Activated CD4-positive, alpha-beta T cell treated with anti-CD3 and anti-CD28 coated beads, Interleukin-2, amount 50 U/mL, for 1 hour (primary cell): Measurements from ENCODE around the gene ERBB4.
"Not testable (repeated sequence)": the region's sequence is repeated elsewhere in the genome, so short reads cannot be mapped to it uniquely, and the experiment has no call there.

Source experiments
- DNase-seq: peaks from one replicate; pipeline ENCODE4 v3.0.0-alpha.2; 2020

Gene ERBB4

GRCh38 chr2:212133337-212133736, 405.3 kb downstream of the ERBB4 start:
- DNase-seq, result no peak

- DNase-seq, result no peak
Observed at GRCh38 chr2:212124598-212124997, 414.0 kb downstream of the ERBB4 start.

- DNase-seq, result no peak
Observed at GRCh38 chr2:212119591-212119990, 419.0 kb downstream of the ERBB4 start.

- no peak for DNase-seq
Observed at GRCh38 chr2:212117926-212118325, 420.7 kb downstream of the ERBB4 start.

GRCh38 chr2:212114489-212114888, 424.1 kb downstream of the ERBB4 start:
- no peak for DNase-seq

- DNase-seq, result no peak
Observed at GRCh38 chr2:212112401-212112800, 426.2 kb downstream of the ERBB4 start.

GRCh38 chr2:212109792-212110680, 428.6 kb downstream of the ERBB4 start:
- no peak for DNase-seq

- DNase-seq, result no peak
Observed at GRCh38 chr2:212109217-212109616, 429.4 kb downstream of the ERBB4 start.

- no peak for DNase-seq
Observed at GRCh38 chr2:212107989-212108388, 430.6 kb downstream of the ERBB4 start.

GRCh38 chr2:212107014-212107413, 431.6 kb downstream of the ERBB4 start:
- no peak for DNase-seq

- DNase-seq, result not testable (repeated sequence)
Observed at GRCh38 chr2:212106536-212106935, 432.1 kb downstream of the ERBB4 start.

- no peak for DNase-seq
Observed at GRCh38 chr2:212099658-212100057, 438.9 kb downstream of the ERBB4 start.

GRCh38 chr2:212098966-212099365, 439.6 kb downstream of the ERBB4 start:
- no peak for DNase-seq

GRCh38 chr2:212097001-212097400, 441.6 kb downstream of the ERBB4 start:
- DNase-seq, result no peak

GRCh38 chr2:212089873-212090272, 448.7 kb downstream of the ERBB4 start:
- no peak for DNase-seq

GRCh38 chr2:212088353-212088752, 450.2 kb downstream of the ERBB4 start:
- no peak for DNase-seq

- no peak for DNase-seq
Observed at GRCh38 chr2:212083492-212083891, 455.1 kb downstream of the ERBB4 start.

- no peak for DNase-seq
Observed at GRCh38 chr2:212078103-212078502, 460.5 kb downstream of the ERBB4 start.

- no peak for DNase-seq
Observed at GRCh38 chr2:212076456-212076855, 462.1 kb downstream of the ERBB4 start.

GRCh38 chr2:212073360-212073759, 465.2 kb downstream of the ERBB4 start:
- no peak for DNase-seq

GRCh38 chr2:212066546-212066945, 472.1 kb downstream of the ERBB4 start:
- no peak for DNase-seq

- no peak for DNase-seq
Observed at GRCh38 chr2:212064318-212064717, 474.3 kb downstream of the ERBB4 start.

- DNase-seq, result no peak
Observed at GRCh38 chr2:212052412-212053159, 486.0 kb downstream of the ERBB4 start.

GRCh38 chr2:212050871-212051270, 487.7 kb downstream of the ERBB4 start:
- DNase-seq, result no peak
